Tibial artery (tissue), 4 donors: ENCODE data around the gene KDM3B.
"Not testable (repeated sequence)": the region's sequence is repeated elsewhere in the genome, so short reads cannot be mapped to it uniquely, and the experiment has no call there.

Source experiments
- DNase-seq, 2 donors: peaks; one replicate each; pipeline ENCODE4 v3.0.0-alpha.2; 2019
- H3K27ac ChIP-seq, 2 donors: fragments of 200-600 bp; sonication (generic) in 1 of 2; 1 replicate in 1 of 2; 2 replicates in 1 of 2; pipeline ENCODE4 v1.5.1; 2018 to 2019; ENCODE audit warnings: mild to moderate bottlenecking in 1 of 2
- H3K27me3 ChIP-seq, 2 donors: fragments of 200-600 bp; sonication (generic) in 1 of 2; one replicate each; pipeline versions ENCODE4 v1.5.1 to v1.6.0; 2016 to 2019
- H3K36me3 ChIP-seq, 3 donors: fragments of 200-600 bp; sonication (generic) in 2 of 3; one replicate each; pipeline ENCODE4 v1.5.1; 2016 to 2019; ENCODE audit warnings: mild to moderate bottlenecking in 2 of 3
- H3K4me1 ChIP-seq, 4 donors: fragments of 200-600 bp; sonication (generic) in 2 of 4; 1 replicate in 3 of 4; 2 replicates in 1 of 4; pipeline ENCODE4 v1.5.1; 2016 to 2019
- H3K4me3 ChIP-seq, 2 donors: fragments of 200-600 bp; sonication (generic) in 1 of 2; 1 replicate in 1 of 2; 2 replicates in 1 of 2; pipeline ENCODE4 v1.5.1; 2018 to 2019; ENCODE audit warnings: mild to moderate bottlenecking in 2 of 2
- H3K9me3 ChIP-seq, 3 donors: fragments of 200-600 bp; sonication (generic) in 1 of 3; one replicate each; pipeline ENCODE4 v1.5.1; 2016 to 2019
- CTCF ChIP-seq, 2 experiments: fragments of 200-600 bp in 1 of 2; fragments of 450-650 bp in 1 of 2; IDR thresholded peaks; one replicate each; pipeline ENCODE4 v1.5.1; 2017 to 2019; ENCODE audit warnings: antibody characterized with exemption in 2 of 2, mild to moderate bottlenecking in 1 of 2, moderate library complexity in 1 of 2
- intact Hi-C: fragments of 100-400 bp; cut with DNase I; formaldehyde crosslinking; loops from one replicate; pipeline ENCODE4 v1.15.0; 2023; ENCODE audit warnings: low total_unique reads

KDM3B gene

GRCh38 chr5:138316355-138316754, 36.1 kb upstream of the KDM3B start:
- Histone ChIP-seq H3K27ac (no peak overlapping the region), H3K36me3 (no peaks in the 10 kb centered on the region), H3K4me3 (no peak overlapping the region), H3K27me3 (no peaks in the 10 kb centered on the region), H3K9me3 (no peaks in the 10 kb centered on the region), H3K4me1 (no peaks in the 10 kb centered on the region)
- no peak for DNase-seq
- TF ChIP-seq CTCF (IDR thresholded peaks at IDR 0.05) = no peak
- intact Hi-C loops = no loop called here

- DNase-seq, H3K9me3 ChIP-seq, H3K27ac ChIP-seq, H3K4me1 ChIP-seq, H3K4me3 ChIP-seq, H3K27me3 ChIP-seq, H3K36me3 ChIP-seq, intact Hi-C loops: not testable (repeated sequence)
These were observed 34.3 kb upstream of the KDM3B start for GRCh38 chr5:138318211-138318610.

GRCh38 chr5:138330813-138331448, 21.6 kb upstream of the KDM3B start:
- DNase-seq = no peak
- no peak overlapping the region for H3K27ac ChIP-seq
- no peaks in the 10 kb centered on the region for H3K9me3 ChIP-seq
- H3K4me3 ChIP-seq = peak overlapping the region; percentile 40 to 49
- intact Hi-C loops = no loop called here
- H3K36me3 ChIP-seq = no peaks in the 10 kb centered on the region
- peaks cover 0 to 12% (median 8%) of the 10 kb centered on the region in 4 donors for H3K4me1 ChIP-seq
- no peak for TF ChIP-seq CTCF (IDR thresholded peaks at IDR 0.05)
- no peaks in the 10 kb centered on the region for H3K27me3 ChIP-seq

GRCh38 chr5:138331449-138332368, 20.8 kb upstream of the KDM3B start, which contains the start of gene CDC25C:
Gene CDC25C (minus strand): TSS chr5:138331804. CDS start chr5:138331180, 624 bp downstream.
- Histone ChIP-seq H3K9me3 (no peaks in the 10 kb centered on the region), H3K27ac (no peak within 1 kb of the TSS), H3K27me3 (no peaks in the 10 kb centered on the region), H3K4me3 (peak within 1 kb of the TSS; percentile 40 to 49), H3K4me1 (peaks cover 0 to 12% (median 8%) of the 10 kb centered on the region in 4 donors), H3K36me3 (no peaks in the 10 kb centered on the region)
- intact Hi-C loops = no loop called here
- peak in 1 of 2 experiments; percentile 22 for TF ChIP-seq CTCF (IDR thresholded peaks at IDR 0.05)
- DNase-seq = peak; percentile 99

GRCh38 chr5:138334867-138335447, 17.5 kb upstream of the KDM3B start:
- no peak overlapping the region for H3K27ac ChIP-seq
- H3K36me3 ChIP-seq = no peaks in the 10 kb centered on the region
- no peak for TF ChIP-seq CTCF (IDR thresholded peaks at IDR 0.05)
- peaks cover 0 to 30% (median 19%) of the 10 kb centered on the region in 4 donors for H3K4me1 ChIP-seq
- H3K4me3 ChIP-seq = no peak overlapping the region
- no peaks in the 10 kb centered on the region for H3K9me3 ChIP-seq
- DNase-seq = no peak
- no peaks in the 10 kb centered on the region for H3K27me3 ChIP-seq
- intact Hi-C loops = no loop called here
